Mucosa of stomach (tissue), 1 donor: ENCODE results near the gene CRTC1.

Source experiments
- H3K27me3 ChIP-seq: one replicate; pipeline ENCODE4 v1.7.0; 2013; ENCODE audit warnings: mild to moderate bottlenecking, low read length; ENCODE audit not compliant: control insufficient read depth, insufficient read depth
- H3K36me3 ChIP-seq: one replicate; pipeline ENCODE4 v1.7.0; 2013; ENCODE audit warnings: low read length; ENCODE audit not compliant: control insufficient read depth, insufficient read depth
- H3K4me1 ChIP-seq: one replicate; pipeline ENCODE4 v1.7.0; 2013; ENCODE audit warnings: mild to moderate bottlenecking, low read length; ENCODE audit not compliant: control insufficient read depth, insufficient read depth
- H3K4me3 ChIP-seq: one replicate; pipeline ENCODE4 v1.7.0; 2013; ENCODE audit warnings: low read length
- H3K9ac ChIP-seq: one replicate; pipeline ENCODE4 v1.7.0; 2013; ENCODE audit warnings: mild to moderate bottlenecking, low read length, moderate library complexity
- H3K9me3 ChIP-seq: one replicate; pipeline ENCODE4 v1.7.0; 2013; ENCODE audit warnings: mild to moderate bottlenecking, low read length, moderate library complexity; ENCODE audit not compliant: control insufficient read depth
- donor health status: Pancreatic carcinoma.

CRTC1 gene

GRCh38 chr19:18656337-18657086, 27.0 kb upstream of the CRTC1 start:
- Histone ChIP-seq H3K36me3 (no peaks in the 10 kb centered on the region), H3K4me1 (peaks cover 5% of the 10 kb centered on the region), H3K9ac (no peak overlapping the region), H3K9me3 (no peaks in the 10 kb centered on the region), H3K27me3 (no peaks in the 10 kb centered on the region), H3K4me3 (no peak overlapping the region)

- peaks cover 5% of the 10 kb centered on the region for H3K4me1 ChIP-seq
Observed at GRCh38 chr19:18657590-18658365, 25.7 kb upstream of the CRTC1 start.

GRCh38 chr19:18658366-18658855, 25.1 kb upstream of the CRTC1 start:
- Histone ChIP-seq H3K9me3 (no peaks in the 10 kb centered on the region), H3K36me3 (no peaks in the 10 kb centered on the region), H3K9ac (no peak overlapping the region), H3K4me1 (peaks cover 5% of the 10 kb centered on the region), H3K4me3 (no peak overlapping the region), H3K27me3 (no peaks in the 10 kb centered on the region)

More at GRCh38 chr19:18657590-18658365, 25.7 kb upstream of the CRTC1 start:
- H3K36me3 ChIP-seq: no peaks in the 10 kb centered on the region
- H3K27me3 ChIP-seq: no peaks in the 10 kb centered on the region
- no peak overlapping the region for H3K9ac ChIP-seq
- H3K4me3 ChIP-seq: no peak overlapping the region
- no peaks in the 10 kb centered on the region for H3K9me3 ChIP-seq

GRCh38 chr19:18659281-18660050, 24.0 kb upstream of the CRTC1 start:
- Histone ChIP-seq H3K36me3 (no peaks in the 10 kb centered on the region), H3K27me3 (no peaks in the 10 kb centered on the region), H3K9ac (no peak overlapping the region), H3K9me3 (no peaks in the 10 kb centered on the region), H3K4me1 (peaks cover 5% of the 10 kb centered on the region), H3K4me3 (no peak overlapping the region)

GRCh38 chr19:18660051-18660910, 23.2 kb upstream of the CRTC1 start:
- H3K36me3 ChIP-seq: no peaks in the 10 kb centered on the region
- peaks cover 5% of the 10 kb centered on the region for H3K4me1 ChIP-seq
- H3K4me3 ChIP-seq: no peak overlapping the region
- H3K9me3 ChIP-seq: no peaks in the 10 kb centered on the region
- no peak overlapping the region for H3K9ac ChIP-seq
- no peaks in the 10 kb centered on the region for H3K27me3 ChIP-seq

- H3K4me1 ChIP-seq: peaks cover 5% of the 10 kb centered on the region
- H3K9ac ChIP-seq: no peak overlapping the region
- no peaks in the 10 kb centered on the region for H3K9me3 ChIP-seq
- H3K36me3 ChIP-seq: no peaks in the 10 kb centered on the region
- H3K27me3 ChIP-seq: no peaks in the 10 kb centered on the region
- H3K4me3 ChIP-seq: no peak overlapping the region
Observed at GRCh38 chr19:18660939-18661670, 22.4 kb upstream of the CRTC1 start.

- Histone ChIP-seq H3K27me3 (no peaks in the 10 kb centered on the region), H3K36me3 (no peaks in the 10 kb centered on the region), H3K4me3 (no peak overlapping the region), H3K9me3 (no peaks in the 10 kb centered on the region), H3K9ac (no peak overlapping the region), H3K4me1 (peaks cover 5% of the 10 kb centered on the region)
Observed at GRCh38 chr19:18662972-18663732, 20.3 kb upstream of the CRTC1 start.

GRCh38 chr19:18663940-18664530, 19.4 kb upstream of the CRTC1 start:
- H3K36me3 ChIP-seq: no peaks in the 10 kb centered on the region
- H3K4me3 ChIP-seq: no peak overlapping the region
- no peaks in the 10 kb centered on the region for H3K27me3 ChIP-seq
- no peaks in the 10 kb centered on the region for H3K9me3 ChIP-seq
- H3K9ac ChIP-seq: no peak overlapping the region
- peaks cover 2% of the 10 kb centered on the region for H3K4me1 ChIP-seq

GRCh38 chr19:18665771-18666202, 17.7 kb upstream of the CRTC1 start:
- Histone ChIP-seq H3K27me3 (no peaks in the 10 kb centered on the region), H3K9ac (no peak overlapping the region), H3K4me1 (no peaks in the 10 kb centered on the region), H3K36me3 (peaks cover 3% of the 10 kb centered on the region), H3K4me3 (no peak overlapping the region), H3K9me3 (no peaks in the 10 kb centered on the region)

- Histone ChIP-seq H3K27me3 (no peaks in the 10 kb centered on the region), H3K36me3 (peaks cover 3% of the 10 kb centered on the region), H3K9ac (no peak overlapping the region), H3K4me3 (no peak overlapping the region), H3K4me1 (no peaks in the 10 kb centered on the region), H3K9me3 (no peaks in the 10 kb centered on the region)
Observed at GRCh38 chr19:18666317-18666716, 17.2 kb upstream of the CRTC1 start.
